ENCODE measurements around the gene AS3MT.
A peak's percentile ranks its signal among the peaks of the same experiment; 100 is the strongest.

Gene AS3MT

DNA sequence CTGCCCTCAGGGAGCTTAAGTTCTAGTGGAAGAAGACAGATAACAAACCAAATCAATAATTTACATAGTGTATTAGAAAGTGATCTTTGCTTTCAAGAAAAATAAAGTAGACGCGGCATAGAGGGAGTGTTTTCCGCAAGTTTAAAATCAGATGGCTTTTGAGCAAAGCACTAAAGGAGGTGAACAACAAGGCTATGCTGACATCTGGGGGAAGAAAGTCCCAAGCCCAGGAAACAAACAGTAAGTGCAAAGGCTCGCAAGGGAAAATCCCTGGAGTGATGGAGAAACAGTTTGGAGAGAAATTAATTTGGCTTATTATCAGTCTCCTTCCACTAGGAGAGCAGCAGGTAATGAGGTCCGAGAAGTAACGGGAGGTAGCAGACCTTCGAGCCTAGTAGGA is 46.9 kb downstream of the AS3MT start:
- TF ChIP-seq, protein P1, sequence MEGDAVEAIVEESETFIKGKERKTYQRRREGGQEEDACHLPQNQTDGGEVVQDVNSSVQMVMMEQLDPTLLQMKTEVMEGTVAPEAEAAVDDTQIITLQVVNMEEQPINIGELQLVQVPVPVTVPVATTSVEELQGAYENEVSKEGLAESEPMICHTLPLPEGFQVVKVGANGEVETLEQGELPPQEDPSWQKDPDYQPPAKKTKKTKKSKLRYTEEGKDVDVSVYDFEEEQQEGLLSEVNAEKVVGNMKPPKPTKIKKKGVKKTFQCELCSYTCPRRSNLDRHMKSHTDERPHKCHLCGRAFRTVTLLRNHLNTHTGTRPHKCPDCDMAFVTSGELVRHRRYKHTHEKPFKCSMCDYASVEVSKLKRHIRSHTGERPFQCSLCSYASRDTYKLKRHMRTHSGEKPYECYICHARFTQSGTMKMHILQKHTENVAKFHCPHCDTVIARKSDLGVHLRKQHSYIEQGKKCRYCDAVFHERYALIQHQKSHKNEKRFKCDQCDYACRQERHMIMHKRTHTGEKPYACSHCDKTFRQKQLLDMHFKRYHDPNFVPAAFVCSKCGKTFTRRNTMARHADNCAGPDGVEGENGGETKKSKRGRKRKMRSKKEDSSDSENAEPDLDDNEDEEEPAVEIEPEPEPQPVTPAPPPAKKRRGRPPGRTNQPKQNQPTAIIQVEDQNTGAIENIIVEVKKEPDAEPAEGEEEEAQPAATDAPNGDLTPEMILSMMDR (IDR thresholded peaks at IDR 0.05; ENCODE audit: low read depth, low read length) = no peak
- TF ChIP-seq EZH2phosphoT487 (IDR thresholded peaks at IDR 0.05; ENCODE audit: low read depth) = no peak
- Histone ChIP-seq H3K79me2 (ENCODE audit: low read length) (no peaks in the 10 kb centered on the region), H3K4me3 (ENCODE audit: low read length) (peak overlapping the region; percentile 85), H2AFZ (ENCODE audit: low read depth, low read length) (0 out of 2 replicates have a peak overlapping the region, but pooled peaks have one; percentile 71), H3K27ac (ENCODE audit: low read length) (no peak overlapping the region), H4K20me1 (ENCODE audit: insufficient read depth, low read length) (no peaks in the 10 kb centered on the region), H3K9me3 (ENCODE audit: insufficient read depth, low read length) (no peaks in the 10 kb centered on the region), H3K36me3 (replicated peaks; ENCODE audit: low read depth, low read length) (no peaks in the 10 kb centered on the region), H3K4me1 (ENCODE audit: low read length) (peaks cover 31% of the 10 kb centered on the region), H3K27me3 (ENCODE audit: low read depth, low read length) (no peaks in the 10 kb centered on the region), H3K4me2 (ENCODE audit: low read length) (peak overlapping the region; percentile 82), H3K9ac (ENCODE audit: low read length) (peak overlapping the region; percentile 19; the same call in 1 of the 2 replicates)

DNA sequence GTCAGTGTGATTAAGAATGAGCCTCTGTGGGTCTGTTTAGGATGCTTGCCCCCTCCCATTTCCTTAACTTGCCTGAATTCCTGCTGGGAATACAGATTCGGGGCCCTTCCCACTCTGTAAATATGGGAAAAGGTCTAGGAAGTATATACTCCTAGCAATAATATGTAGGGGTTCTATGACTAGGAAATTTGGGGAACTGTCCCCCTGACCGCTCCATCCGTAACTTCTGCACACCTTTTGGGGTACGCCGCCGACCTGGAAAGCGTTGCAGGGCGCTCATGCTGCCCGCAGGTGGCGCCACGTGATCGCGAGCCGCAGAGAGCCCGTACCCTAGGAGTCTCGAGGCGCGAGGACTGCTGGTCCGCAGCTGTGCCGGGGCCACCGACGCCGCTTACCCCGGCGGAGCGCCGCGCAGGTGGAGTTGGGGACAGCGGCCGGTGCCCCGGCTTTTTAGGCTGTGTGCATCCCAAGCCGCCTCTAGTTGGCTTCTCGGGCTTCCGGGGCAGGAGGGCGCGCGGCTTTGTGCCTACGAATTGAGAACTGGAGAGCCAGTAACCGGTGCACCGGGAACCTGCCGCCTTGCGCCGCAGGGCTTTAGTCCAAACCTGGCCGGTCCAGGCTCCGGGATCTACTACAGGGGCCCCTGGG is 48.2 kb downstream of the AS3MT start:
- peak overlapping the region; percentile 43 for H2AFZ ChIP-seq (ENCODE audit: low read depth, low read length)
- H3K4me2 ChIP-seq (ENCODE audit: low read length) = peak overlapping the region; percentile 82
- peak overlapping the region; percentile 46; the same call in 1 of the 2 replicates for H3K27ac ChIP-seq (ENCODE audit: low read length)
- no peaks in the 10 kb centered on the region for H3K79me2 ChIP-seq (ENCODE audit: low read length)
- peak overlapping the region; percentile 85 for H3K4me3 ChIP-seq (ENCODE audit: low read length)
- H3K4me1 ChIP-seq (ENCODE audit: low read length) = peaks cover 33% of the 10 kb centered on the region
- no peak for TF ChIP-seq EZH2phosphoT487 (IDR thresholded peaks at IDR 0.05; ENCODE audit: low read depth)
- TF ChIP-seq, protein P1 (IDR thresholded peaks at IDR 0.05; ENCODE audit: low read depth, low read length) = peak; percentile 83
- H3K36me3 ChIP-seq (replicated peaks; ENCODE audit: low read depth, low read length) = no peaks in the 10 kb centered on the region
- peak overlapping the region; percentile 42 for H3K9ac ChIP-seq (ENCODE audit: low read length)
- H4K20me1 ChIP-seq (ENCODE audit: insufficient read depth, low read length) = no peaks in the 10 kb centered on the region
- H3K27me3 ChIP-seq (ENCODE audit: low read depth, low read length) = no peaks in the 10 kb centered on the region
- H3K9me3 ChIP-seq (ENCODE audit: insufficient read depth, low read length) = no peaks in the 10 kb centered on the region

DNA sequence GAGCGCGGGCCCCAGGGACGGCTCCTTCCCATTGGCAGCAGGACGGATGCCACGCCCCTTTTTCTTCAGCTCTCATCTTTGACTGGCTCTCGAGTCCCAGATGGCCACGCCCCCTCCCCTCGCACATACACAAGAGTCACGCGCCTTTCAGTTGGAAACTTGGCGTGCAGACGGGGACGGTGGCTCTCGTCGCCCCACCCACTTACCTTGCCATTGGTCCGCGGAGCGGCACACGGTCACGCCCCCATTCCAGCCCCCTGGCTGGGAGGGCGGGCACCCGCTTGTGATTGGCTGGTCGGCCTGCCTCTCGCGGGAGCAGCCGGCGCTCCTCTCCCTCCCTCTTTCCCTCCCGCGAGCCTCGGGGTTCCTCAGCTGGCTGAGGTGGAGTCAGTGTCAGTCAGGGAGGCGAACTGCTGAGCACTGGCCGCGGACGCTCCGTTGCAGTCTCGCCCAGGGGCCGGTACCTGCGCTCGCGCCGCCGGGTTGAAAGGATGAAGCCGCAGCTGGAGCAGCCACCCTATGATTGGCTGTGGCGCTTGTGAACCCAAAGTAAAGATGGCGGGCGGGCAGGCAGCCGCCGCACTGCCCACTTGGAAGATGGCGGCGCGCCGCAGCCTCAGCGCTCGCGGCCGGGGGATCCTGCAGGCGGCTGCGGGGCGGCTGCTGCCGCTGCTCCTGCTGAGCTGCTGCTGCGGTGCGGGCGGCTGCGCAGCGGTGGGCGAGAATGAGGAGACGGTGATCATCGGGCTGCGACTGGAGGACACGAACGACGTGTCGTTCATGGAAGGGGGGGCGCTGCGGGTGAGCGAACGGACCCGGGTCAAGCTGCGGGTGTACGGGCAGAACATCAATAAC is 48.9 kb downstream of the AS3MT start, which contains the start of gene CNNM2:
Gene CNNM2 (plus strand): TSS at position 333 of the 855 bp plus-strand sequence. CDS start 187 bp downstream, at position 520.
- no peaks in the 10 kb centered on the region for H3K36me3 ChIP-seq (replicated peaks; ENCODE audit: low read depth, low read length)
- H3K4me3 ChIP-seq (ENCODE audit: low read length) = peak within 1 kb of the TSS; percentile 85
- peaks cover 28% of the 10 kb centered on the region for H3K4me1 ChIP-seq (ENCODE audit: low read length)
- H2AFZ ChIP-seq (ENCODE audit: low read depth, low read length) = peak within 1 kb of the TSS; percentile 78
- H3K27ac ChIP-seq (ENCODE audit: low read length) = peak within 1 kb of the TSS; percentile 46; the same call in 1 of the 2 replicates
- peak within 1 kb of the TSS; percentile 67 for H3K9ac ChIP-seq (ENCODE audit: low read length)
- no peaks in the 10 kb centered on the region for H3K27me3 ChIP-seq (ENCODE audit: low read depth, low read length)
- no peaks in the 10 kb centered on the region for H4K20me1 ChIP-seq (ENCODE audit: insufficient read depth, low read length)
- no peaks in the 10 kb centered on the region for H3K79me2 ChIP-seq (ENCODE audit: low read length)
- peak within 1 kb of the TSS; percentile 82 for H3K4me2 ChIP-seq (ENCODE audit: low read length)
- no peaks in the 10 kb centered on the region for H3K9me3 ChIP-seq (ENCODE audit: insufficient read depth, low read length)
- no peak for TF ChIP-seq EZH2phosphoT487 (IDR thresholded peaks at IDR 0.05; ENCODE audit: low read depth)
- TF ChIP-seq, protein P1 (IDR thresholded peaks at IDR 0.05; ENCODE audit: low read depth, low read length) = no peak

DNA sequence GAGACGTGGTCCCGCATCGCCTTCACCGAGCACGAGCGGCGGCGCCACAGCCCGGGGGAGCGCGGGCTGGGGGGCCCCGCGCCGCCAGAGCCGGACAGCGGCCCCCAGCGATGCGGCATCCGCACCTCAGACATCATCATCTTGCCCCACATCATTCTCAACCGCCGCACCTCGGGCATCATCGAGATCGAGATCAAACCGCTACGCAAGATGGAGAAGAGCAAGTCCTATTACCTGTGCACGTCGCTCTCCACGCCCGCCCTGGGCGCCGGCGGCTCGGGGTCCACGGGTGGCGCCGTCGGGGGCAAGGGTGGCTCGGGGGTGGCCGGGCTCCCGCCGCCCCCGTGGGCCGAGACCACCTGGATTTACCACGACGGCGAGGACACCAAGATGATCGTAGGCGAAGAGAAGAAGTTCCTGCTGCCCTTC is 49.6 kb downstream of the AS3MT start:
- TF ChIP-seq, protein P1 (IDR thresholded peaks at IDR 0.05; ENCODE audit: low read depth, low read length) = no peak
- TF ChIP-seq EZH2phosphoT487 (IDR thresholded peaks at IDR 0.05; ENCODE audit: low read depth) = no peak
- Histone ChIP-seq H3K4me2 (ENCODE audit: low read length) (peak overlapping the region; percentile 77), H3K36me3 (replicated peaks; ENCODE audit: low read depth, low read length) (no peaks in the 10 kb centered on the region), H2AFZ (ENCODE audit: low read depth, low read length) (peak overlapping the region; percentile 78), H3K27me3 (ENCODE audit: low read depth, low read length) (no peaks in the 10 kb centered on the region), H3K4me3 (ENCODE audit: low read length) (peak overlapping the region; percentile 85), H4K20me1 (ENCODE audit: insufficient read depth, low read length) (no peaks in the 10 kb centered on the region), H3K4me1 (ENCODE audit: low read length) (peaks cover 27% of the 10 kb centered on the region), H3K9me3 (ENCODE audit: insufficient read depth, low read length) (no peaks in the 10 kb centered on the region), H3K79me2 (ENCODE audit: low read length) (no peaks in the 10 kb centered on the region), H3K27ac (ENCODE audit: low read length) (0 out of 2 replicates have a peak overlapping the region, but pooled peaks have one; percentile 15), H3K9ac (ENCODE audit: low read length) (peak overlapping the region; percentile 67)
